ENCODE measurements around the gene OR2V1.
A peak's percentile ranks its signal among the peaks of the same experiment; 100 is the strongest.
"Not testable (repeated sequence)": the region's sequence is repeated elsewhere in the genome, so short reads cannot be mapped to it uniquely, and the experiment has no call there.

Gene OR2V1

DNA sequence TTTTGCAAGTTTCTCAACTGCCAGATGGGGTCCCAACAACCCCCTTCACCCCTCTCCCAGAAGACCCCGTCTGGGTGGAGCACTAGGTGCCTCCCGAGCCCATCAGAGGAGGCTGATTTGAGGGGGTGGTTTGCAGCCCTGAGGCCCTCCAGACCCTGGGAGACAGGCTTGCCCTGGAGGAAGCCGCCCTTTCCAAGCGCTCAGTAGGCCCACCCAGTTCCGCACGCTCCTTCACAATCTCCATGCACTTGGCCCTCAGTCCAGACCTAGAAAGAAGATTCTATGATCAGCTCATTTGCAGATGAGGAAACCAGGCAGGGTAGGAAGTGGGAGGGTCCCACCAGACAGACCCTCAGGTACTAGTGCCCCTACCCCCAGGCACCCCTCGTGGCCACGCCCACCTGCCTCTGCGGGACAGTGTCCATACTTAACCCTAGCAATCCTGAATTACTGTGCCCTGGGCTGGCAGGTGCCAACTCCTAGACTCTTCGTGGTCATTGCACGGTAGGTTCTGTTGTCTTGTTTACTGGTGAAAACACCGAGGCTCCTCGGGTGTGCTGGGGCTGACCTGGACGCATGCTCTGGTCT lies 22.3 kb downstream of the OR2V1 start:
- H3K27me3 ChIP-seq (ENCODE audit: control insufficient read depth, insufficient read depth, low read length): peaks cover 72% of the 10 kb centered on the region
- H3K9ac ChIP-seq (ENCODE audit: low read depth, low read length): no peak overlapping the region
- no peaks in the 10 kb centered on the region for H3K9me3 ChIP-seq (replicated peaks; ENCODE audit: low read length)
- no peaks in the 10 kb centered on the region for H3K4me1 ChIP-seq (ENCODE audit: control insufficient read depth, insufficient read depth, low read length)
- no peak overlapping the region for H3K4me3 ChIP-seq (ENCODE audit: low read length)
- H3K36me3 ChIP-seq (ENCODE audit: insufficient read depth, low read length): no peaks in the 10 kb centered on the region
- H3K4me2 ChIP-seq (ENCODE audit: low read length): no peak overlapping the region

- Histone ChIP-seq H3K4me3 (ENCODE audit: low read length) (no peak overlapping the region), H3K27me3 (ENCODE audit: control insufficient read depth, insufficient read depth, low read length) (peaks cover 66% of the 10 kb centered on the region), H3K9me3 (replicated peaks; ENCODE audit: low read length) (no peaks in the 10 kb centered on the region), H3K4me2 (ENCODE audit: low read length) (no peak overlapping the region), H3K4me1 (ENCODE audit: control insufficient read depth, insufficient read depth, low read length) (no peaks in the 10 kb centered on the region), H3K36me3 (ENCODE audit: insufficient read depth, low read length) (no peaks in the 10 kb centered on the region), H3K9ac (ENCODE audit: low read depth, low read length) (no peak overlapping the region)
Measured at GRCh38 chr5:181107699-181108098, 23.3 kb downstream of the OR2V1 start.

GRCh38 chr5:181105391-181106025 lies 25.5 kb downstream of the OR2V1 start:
- H3K4me2 ChIP-seq (ENCODE audit: low read length): no peak overlapping the region

GRCh38 chr5:181104606-181105390 lies 26.2 kb downstream of the OR2V1 start:
- H3K27me3 ChIP-seq (ENCODE audit: control insufficient read depth, insufficient read depth, low read length): peaks cover 45% of the 10 kb centered on the region
- not testable (repeated sequence) for H3K9me3 ChIP-seq (replicated peaks; ENCODE audit: low read length); H3K9ac ChIP-seq (ENCODE audit: low read depth, low read length); H3K4me1 ChIP-seq (ENCODE audit: control insufficient read depth, insufficient read depth, low read length); H3K4me3 ChIP-seq (ENCODE audit: low read length); H3K4me2 ChIP-seq (ENCODE audit: low read length); H3K36me3 ChIP-seq (ENCODE audit: insufficient read depth, low read length)

More at GRCh38 chr5:181105391-181106025, 25.5 kb downstream of the OR2V1 start:
- Histone ChIP-seq H3K36me3 (ENCODE audit: insufficient read depth, low read length) (no peaks in the 10 kb centered on the region), H3K9me3 (replicated peaks; ENCODE audit: low read length) (no peaks in the 10 kb centered on the region), H3K9ac (ENCODE audit: low read depth, low read length) (no peak overlapping the region), H3K27me3 (ENCODE audit: control insufficient read depth, insufficient read depth, low read length) (peaks cover 45% of the 10 kb centered on the region), H3K4me3 (ENCODE audit: low read length) (no peak overlapping the region), H3K4me1 (ENCODE audit: control insufficient read depth, insufficient read depth, low read length) (no peaks in the 10 kb centered on the region)

- not testable (repeated sequence) for H3K4me3 ChIP-seq (ENCODE audit: low read length); H3K36me3 ChIP-seq (ENCODE audit: insufficient read depth, low read length); H3K4me1 ChIP-seq (ENCODE audit: control insufficient read depth, insufficient read depth, low read length); H3K9me3 ChIP-seq (replicated peaks; ENCODE audit: low read length); H3K9ac ChIP-seq (ENCODE audit: low read depth, low read length)
- Histone ChIP-seq H3K27me3 (ENCODE audit: control insufficient read depth, insufficient read depth, low read length) (peaks cover 47% of the 10 kb centered on the region), H3K4me2 (ENCODE audit: low read length) (peak overlapping the region; percentile 52)
Measured at GRCh38 chr5:181104259-181104568, 26.8 kb downstream of the OR2V1 start.

GRCh38 chr5:181101930-181102674 lies 28.9 kb downstream of the OR2V1 start:
- not testable (repeated sequence) for H3K4me3 ChIP-seq (ENCODE audit: low read length); H3K9ac ChIP-seq (ENCODE audit: low read depth, low read length); H3K36me3 ChIP-seq (ENCODE audit: insufficient read depth, low read length); H3K9me3 ChIP-seq (replicated peaks; ENCODE audit: low read length); H3K4me2 ChIP-seq (ENCODE audit: low read length); H3K4me1 ChIP-seq (ENCODE audit: control insufficient read depth, insufficient read depth, low read length)
- H3K27me3 ChIP-seq (ENCODE audit: control insufficient read depth, insufficient read depth, low read length): peaks cover 38% of the 10 kb centered on the region

DNA sequence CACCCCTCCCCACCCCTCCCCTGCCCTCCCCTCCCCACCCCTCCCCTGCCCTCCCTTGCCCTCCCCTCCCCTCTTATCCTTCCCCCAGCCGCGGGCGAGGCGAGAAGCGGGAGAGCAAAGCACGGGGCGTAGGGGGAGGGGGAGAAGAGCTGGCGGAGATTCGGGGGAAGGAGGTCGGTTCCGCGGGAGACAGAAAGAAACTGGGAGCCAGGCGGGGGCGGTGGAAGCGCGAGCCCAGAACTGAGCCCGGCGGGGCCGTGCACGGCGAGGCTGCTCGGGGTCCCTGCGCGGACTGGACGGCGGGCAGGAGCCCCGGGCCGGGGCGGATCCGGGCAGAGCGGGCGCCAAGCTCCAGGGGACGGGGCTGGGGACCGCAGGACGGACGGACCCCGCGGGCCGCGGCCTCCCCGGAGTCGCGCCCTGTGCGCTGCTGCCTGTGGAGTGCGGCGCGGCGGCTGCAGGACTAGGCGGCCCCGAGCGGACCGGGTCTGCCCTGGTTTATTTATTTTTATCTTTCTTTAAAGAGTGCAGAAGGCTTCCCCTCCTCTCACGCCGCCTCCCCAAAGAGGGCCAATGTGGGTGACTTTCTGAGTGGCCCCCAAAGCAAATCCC lies 29.8 kb downstream of the OR2V1 start:
- not testable (repeated sequence) for H3K9me3 ChIP-seq (replicated peaks; ENCODE audit: low read length); H3K4me2 ChIP-seq (ENCODE audit: low read length); H3K36me3 ChIP-seq (ENCODE audit: insufficient read depth, low read length); H3K9ac ChIP-seq (ENCODE audit: low read depth, low read length); H3K4me3 ChIP-seq (ENCODE audit: low read length); H3K4me1 ChIP-seq (ENCODE audit: control insufficient read depth, insufficient read depth, low read length)
- H3K27me3 ChIP-seq (ENCODE audit: control insufficient read depth, insufficient read depth, low read length): peaks cover 38% of the 10 kb centered on the region

DNA sequence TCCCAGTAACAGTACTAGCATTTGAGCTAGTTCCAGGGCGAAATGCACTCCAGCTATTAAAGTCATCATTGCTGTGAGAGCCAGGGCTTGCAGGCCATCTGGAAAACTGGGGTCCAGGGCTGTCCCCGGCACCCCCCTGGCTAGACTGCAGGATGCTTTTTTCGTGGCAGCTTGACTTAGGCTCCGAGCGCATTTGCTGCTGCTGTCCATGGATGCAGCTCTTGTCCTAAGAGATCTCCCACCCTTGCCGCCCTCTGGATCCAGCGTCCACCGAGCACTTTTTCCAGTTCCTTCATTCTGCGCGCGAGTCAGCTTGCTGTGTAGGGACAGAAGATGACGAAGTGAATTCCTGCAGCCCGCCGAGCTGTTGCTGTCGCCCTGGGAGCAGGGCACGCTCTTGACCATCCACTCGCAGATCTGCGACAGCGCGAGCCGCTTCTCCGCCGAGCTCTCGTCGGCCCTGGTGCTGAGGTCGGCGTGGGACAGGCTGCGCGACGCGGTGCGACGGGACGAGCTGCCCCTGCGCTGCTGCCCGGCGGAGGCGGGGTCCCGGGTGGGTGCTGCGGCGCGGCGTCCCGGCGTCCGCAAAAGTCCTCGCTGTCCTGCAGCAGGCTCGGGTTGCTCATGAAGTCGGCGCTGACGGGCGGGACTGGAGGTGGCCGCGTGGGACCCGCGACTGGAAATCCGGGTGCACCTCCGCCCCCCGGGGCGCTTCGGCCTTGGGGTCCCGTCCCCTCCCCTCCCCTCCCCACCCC lies 30.7 kb downstream of the OR2V1 start:
- Histone ChIP-seq H3K9ac (ENCODE audit: low read depth, low read length) (no peak overlapping the region), H3K27me3 (ENCODE audit: control insufficient read depth, insufficient read depth, low read length) (peaks cover 30% of the 10 kb centered on the region), H3K4me3 (ENCODE audit: low read length) (no peak overlapping the region), H3K4me2 (ENCODE audit: low read length) (peak overlapping the region; percentile 63), H3K36me3 (ENCODE audit: insufficient read depth, low read length) (no peaks in the 10 kb centered on the region), H3K4me1 (ENCODE audit: control insufficient read depth, insufficient read depth, low read length) (no peaks in the 10 kb centered on the region), H3K9me3 (replicated peaks; ENCODE audit: low read length) (no peaks in the 10 kb centered on the region)

- Histone ChIP-seq H3K4me1 (ENCODE audit: control insufficient read depth, insufficient read depth, low read length) (no peaks in the 10 kb centered on the region), H3K4me2 (ENCODE audit: low read length) (no peak overlapping the region), H3K36me3 (ENCODE audit: insufficient read depth, low read length) (no peaks in the 10 kb centered on the region), H3K9me3 (replicated peaks; ENCODE audit: low read length) (no peaks in the 10 kb centered on the region), H3K4me3 (ENCODE audit: low read length) (no peak overlapping the region), H3K9ac (ENCODE audit: low read depth, low read length) (no peak overlapping the region), H3K27me3 (ENCODE audit: control insufficient read depth, insufficient read depth, low read length) (peaks cover 25% of the 10 kb centered on the region)
Measured at GRCh38 chr5:181099602-181100086, 31.3 kb downstream of the OR2V1 start.

DNA sequence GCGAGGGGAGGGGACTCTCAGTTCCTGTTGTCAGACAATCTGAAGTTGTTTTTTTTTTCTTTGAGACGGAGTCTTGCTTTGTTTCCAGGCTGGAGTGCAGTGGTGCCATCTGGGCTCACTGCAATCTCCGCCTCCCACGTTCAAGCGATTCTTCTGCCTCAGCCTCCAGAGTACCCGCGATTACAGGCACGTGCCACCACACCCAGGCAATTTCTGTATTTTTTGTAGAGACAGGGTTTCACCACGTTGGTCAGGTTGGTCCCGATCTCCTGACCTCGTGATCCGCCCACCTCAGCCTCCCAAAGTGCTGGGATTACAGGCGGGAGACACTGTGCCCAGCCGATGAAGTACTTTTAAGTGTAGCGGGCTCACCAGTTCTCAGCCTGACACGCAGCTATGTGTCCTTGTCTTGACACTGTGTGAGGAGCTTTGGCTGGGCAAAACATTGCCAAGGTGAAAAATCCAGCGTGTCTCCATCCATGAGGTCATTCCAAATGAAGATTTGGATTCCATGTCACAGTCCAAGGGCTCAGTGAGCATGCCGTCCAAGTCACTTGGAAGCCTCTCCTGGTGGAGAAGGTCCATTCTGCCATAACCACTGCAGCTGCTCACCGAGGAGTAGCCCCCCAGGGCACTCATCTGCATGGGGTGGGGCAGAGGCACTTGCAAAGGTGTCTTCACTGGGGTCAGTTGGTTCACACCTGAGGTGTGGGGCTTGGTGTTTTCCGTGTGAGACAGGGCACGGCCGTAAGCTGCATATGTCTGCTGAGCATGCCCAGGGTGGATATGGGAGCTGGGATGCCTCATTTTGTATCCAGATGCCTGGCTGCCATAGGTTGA lies 32.0 kb downstream of the OR2V1 start:
- Histone ChIP-seq H3K4me2 (ENCODE audit: low read length) (peak overlapping the region; percentile 25), H3K27me3 (ENCODE audit: control insufficient read depth, insufficient read depth, low read length) (peaks cover 18% of the 10 kb centered on the region), H3K9me3 (replicated peaks; ENCODE audit: low read length) (no peaks in the 10 kb centered on the region), H3K4me1 (ENCODE audit: control insufficient read depth, insufficient read depth, low read length) (no peaks in the 10 kb centered on the region), H3K9ac (ENCODE audit: low read depth, low read length) (no peak overlapping the region), H3K36me3 (ENCODE audit: insufficient read depth, low read length) (no peaks in the 10 kb centered on the region), H3K4me3 (ENCODE audit: low read length) (no peak overlapping the region)

Measured in skeletal muscle satellite cell (primary cell).